ENCODE data around the gene SENP1.
"Not testable (repeated sequence)": the region's sequence is repeated elsewhere in the genome, so short reads cannot be mapped to it uniquely, and the experiment has no call there.

The SENP1 gene

GRCh38 chr12:48105867-48106680 is at the start of gene SENP1:
TSS of gene SENP1 (minus strand) at chr12:48106079. CDS start at chr12:48101472, 4,607 bp downstream.
- DNase-seq (ENCODE audit: low read depth), result peak; percentile 82

- DNase-seq (ENCODE audit: low read depth), result no peak
Observed at GRCh38 chr12:48151103-48151771, 45.4 kb upstream of the SENP1 start.

- DNase-seq (ENCODE audit: low read depth), result no peak
Observed at GRCh38 chr12:48145981-48146380, 40.1 kb upstream of the SENP1 start.

- DNase-seq (ENCODE audit: low read depth), result no peak
Observed at GRCh38 chr12:48143898-48144297, 38.0 kb upstream of the SENP1 start.

- DNase-seq (ENCODE audit: low read depth), result no peak
Observed at GRCh38 chr12:48142818-48143674, 37.2 kb upstream of the SENP1 start.

- DNase-seq (ENCODE audit: low read depth), result no peak
Observed at GRCh38 chr12:48135027-48135426, 29.1 kb upstream of the SENP1 start.

GRCh38 chr12:48132826-48133225 is 26.9 kb upstream of the SENP1 start:
- DNase-seq (ENCODE audit: low read depth), result no peak

- no peak for DNase-seq (ENCODE audit: low read depth)
Observed at GRCh38 chr12:48131517-48131916, 25.6 kb upstream of the SENP1 start.

GRCh38 chr12:48129376-48129775 is 23.5 kb upstream of the SENP1 start:
- no peak for DNase-seq (ENCODE audit: low read depth)

GRCh38 chr12:48128800-48129199 is 22.9 kb upstream of the SENP1 start:
- DNase-seq (ENCODE audit: low read depth), result no peak

GRCh38 chr12:48126953-48127630 is 21.2 kb upstream of the SENP1 start:
- DNase-seq (ENCODE audit: low read depth), result no peak

- DNase-seq (ENCODE audit: low read depth), result no peak
Observed at GRCh38 chr12:48125985-48126384, 20.1 kb upstream of the SENP1 start.

- not testable (repeated sequence) for DNase-seq (ENCODE audit: low read depth)
Observed at GRCh38 chr12:48125542-48125941, 19.7 kb upstream of the SENP1 start.

GRCh38 chr12:48123169-48123568 is 17.3 kb upstream of the SENP1 start:
- no peak for DNase-seq (ENCODE audit: low read depth)

GRCh38 chr12:48122065-48122834 is 16.4 kb upstream of the SENP1 start:
- no peak for DNase-seq (ENCODE audit: low read depth)

GRCh38 chr12:48121522-48121921 is 15.6 kb upstream of the SENP1 start:
- DNase-seq (ENCODE audit: low read depth), result no peak

GRCh38 chr12:48119834-48120195 is 13.9 kb upstream of the SENP1 start:
- DNase-seq (ENCODE audit: low read depth), result no peak

GRCh38 chr12:48119078-48119833 is 13.4 kb upstream of the SENP1 start, which contains the start of gene PFKM:
TSS of gene PFKM (plus strand) at chr12:48119364. CDS start at chr12:48122775, 3,411 bp downstream.
- DNase-seq (ENCODE audit: low read depth), result peak; percentile 52

GRCh38 chr12:48118284-48118871 is 12.5 kb upstream of the SENP1 start:
- no peak for DNase-seq (ENCODE audit: low read depth)

GRCh38 chr12:48115957-48116356 is 10.1 kb upstream of the SENP1 start:
- no peak for DNase-seq (ENCODE audit: low read depth)

Measured in stimulated activated CD8-positive, alpha-beta memory T cell treated with anti-CD3 and anti-CD28 coated beads, Interleukin-4, amount 100 ng/mL, for 24 hours (primary cell).